ENCODE results near the gene FRMD4A.

Gene FRMD4A

GRCh38 chr10:13759168-13759567 is 571.6 kb downstream of the FRMD4A start:
- H3K4me1 ChIP-seq (ENCODE audit: low read length), result peaks cover 12% of the 10 kb centered on the region
- H3K4me3 ChIP-seq (ENCODE audit: low read length), result no peak overlapping the region
- no peaks in the 10 kb centered on the region for H3K79me2 ChIP-seq (ENCODE audit: low read length)
- H4K20me1 ChIP-seq (ENCODE audit: insufficient read depth, low read length), result no peaks in the 10 kb centered on the region
- no peaks in the 10 kb centered on the region for H3K36me3 ChIP-seq (replicated peaks; ENCODE audit: insufficient read depth, low read length)
- H3K9me2 ChIP-seq (replicated peaks; ENCODE audit: insufficient read depth, low read length), result no peaks in the 10 kb centered on the region
- H3K9me3 ChIP-seq (replicated peaks; ENCODE audit: insufficient read depth, low read length), result no peaks in the 10 kb centered on the region
- H3K9ac ChIP-seq (ENCODE audit: low read length), result no peak overlapping the region
- H3K4me2 ChIP-seq (ENCODE audit: low read depth, low read length), result no peak overlapping the region
- peaks cover 9% of the 10 kb centered on the region; the same call in 1 of the 2 replicates for H3F3A ChIP-seq (ENCODE audit: insufficient read depth, low read length)
- H2AFZ ChIP-seq (ENCODE audit: low read length), result no peak overlapping the region
- no peaks in the 10 kb centered on the region for H3K27me3 ChIP-seq (replicated peaks; ENCODE audit: insufficient read depth, low read length)
- H3K27ac ChIP-seq (ENCODE audit: low read length), result no peak overlapping the region
- no peak for DNase-seq
- no peak for TF ChIP-seq EZH2 (optimal IDR thresholded peaks at IDR 0.05; ENCODE audit: low read depth, low read length)
- TF ChIP-seq EZH2phosphoT487 (IDR thresholded peaks at IDR 0.05; ENCODE audit: low read length), result no peak
- TF ChIP-seq, protein P1, sequence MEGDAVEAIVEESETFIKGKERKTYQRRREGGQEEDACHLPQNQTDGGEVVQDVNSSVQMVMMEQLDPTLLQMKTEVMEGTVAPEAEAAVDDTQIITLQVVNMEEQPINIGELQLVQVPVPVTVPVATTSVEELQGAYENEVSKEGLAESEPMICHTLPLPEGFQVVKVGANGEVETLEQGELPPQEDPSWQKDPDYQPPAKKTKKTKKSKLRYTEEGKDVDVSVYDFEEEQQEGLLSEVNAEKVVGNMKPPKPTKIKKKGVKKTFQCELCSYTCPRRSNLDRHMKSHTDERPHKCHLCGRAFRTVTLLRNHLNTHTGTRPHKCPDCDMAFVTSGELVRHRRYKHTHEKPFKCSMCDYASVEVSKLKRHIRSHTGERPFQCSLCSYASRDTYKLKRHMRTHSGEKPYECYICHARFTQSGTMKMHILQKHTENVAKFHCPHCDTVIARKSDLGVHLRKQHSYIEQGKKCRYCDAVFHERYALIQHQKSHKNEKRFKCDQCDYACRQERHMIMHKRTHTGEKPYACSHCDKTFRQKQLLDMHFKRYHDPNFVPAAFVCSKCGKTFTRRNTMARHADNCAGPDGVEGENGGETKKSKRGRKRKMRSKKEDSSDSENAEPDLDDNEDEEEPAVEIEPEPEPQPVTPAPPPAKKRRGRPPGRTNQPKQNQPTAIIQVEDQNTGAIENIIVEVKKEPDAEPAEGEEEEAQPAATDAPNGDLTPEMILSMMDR (IDR thresholded peaks at IDR 0.05; ENCODE audit: low read length), result no peak

GRCh38 chr10:13758756-13759155 is 572.0 kb downstream of the FRMD4A start:
- H3F3A ChIP-seq (ENCODE audit: insufficient read depth, low read length), result peaks cover 9% of the 10 kb centered on the region; the same call in 1 of the 2 replicates
- H3K9me3 ChIP-seq (replicated peaks; ENCODE audit: insufficient read depth, low read length), result no peaks in the 10 kb centered on the region
- H3K36me3 ChIP-seq (replicated peaks; ENCODE audit: insufficient read depth, low read length), result no peaks in the 10 kb centered on the region
- no peak overlapping the region for H3K9ac ChIP-seq (ENCODE audit: low read length)
- H3K4me1 ChIP-seq (ENCODE audit: low read length), result peaks cover 12% of the 10 kb centered on the region
- H3K27ac ChIP-seq (ENCODE audit: low read length), result no peak overlapping the region
- H3K79me2 ChIP-seq (ENCODE audit: low read length), result no peaks in the 10 kb centered on the region
- no peak for DNase-seq
- TF ChIP-seq, protein P1 (IDR thresholded peaks at IDR 0.05; ENCODE audit: low read length), result no peak
- TF ChIP-seq EZH2 (optimal IDR thresholded peaks at IDR 0.05; ENCODE audit: low read depth, low read length) (no peak), EZH2phosphoT487 (IDR thresholded peaks at IDR 0.05; ENCODE audit: low read length) (no peak)
- H3K27me3 ChIP-seq (replicated peaks; ENCODE audit: insufficient read depth, low read length), result no peaks in the 10 kb centered on the region
- no peak overlapping the region for H3K4me2 ChIP-seq (ENCODE audit: low read depth, low read length)
- H3K4me3 ChIP-seq (ENCODE audit: low read length), result no peak overlapping the region
- H4K20me1 ChIP-seq (ENCODE audit: insufficient read depth, low read length), result no peaks in the 10 kb centered on the region
- no peaks in the 10 kb centered on the region for H3K9me2 ChIP-seq (replicated peaks; ENCODE audit: insufficient read depth, low read length)
- H2AFZ ChIP-seq (ENCODE audit: low read length), result no peak overlapping the region

DNA sequence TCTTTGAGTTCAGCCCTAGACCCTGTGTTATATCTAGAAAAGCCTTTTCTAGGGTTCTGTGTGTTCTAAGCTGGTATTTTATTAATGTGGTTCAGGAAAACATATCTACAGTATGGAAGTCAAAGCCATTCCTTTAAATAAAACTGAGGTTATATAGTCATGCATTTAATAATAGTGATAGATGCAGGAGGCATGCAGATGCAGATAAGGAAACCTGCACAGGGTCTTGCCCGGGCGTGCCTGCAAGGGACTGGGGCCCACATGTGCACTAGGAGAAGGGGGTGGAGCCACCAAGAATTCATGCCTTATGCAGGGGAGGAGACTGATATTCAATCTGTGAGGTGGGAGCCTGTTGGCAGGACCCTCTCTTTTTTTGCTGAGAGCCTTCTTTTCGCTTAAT is 572.4 kb downstream of the FRMD4A start:
- DNase-seq, result no peak
- Histone ChIP-seq H2AFZ (ENCODE audit: low read length) (no peak overlapping the region), H3K9me2 (replicated peaks; ENCODE audit: insufficient read depth, low read length) (no peaks in the 10 kb centered on the region), H3K79me2 (ENCODE audit: low read length) (no peaks in the 10 kb centered on the region), H3K9me3 (replicated peaks; ENCODE audit: insufficient read depth, low read length) (no peaks in the 10 kb centered on the region), H3K36me3 (replicated peaks; ENCODE audit: insufficient read depth, low read length) (no peaks in the 10 kb centered on the region), H3K4me3 (ENCODE audit: low read length) (no peak overlapping the region), H3K27me3 (replicated peaks; ENCODE audit: insufficient read depth, low read length) (no peaks in the 10 kb centered on the region), H3F3A (ENCODE audit: insufficient read depth, low read length) (peaks cover 9% of the 10 kb centered on the region; the same call in 1 of the 2 replicates), H3K27ac (ENCODE audit: low read length) (no peak overlapping the region), H3K9ac (ENCODE audit: low read length) (no peak overlapping the region), H3K4me2 (ENCODE audit: low read depth, low read length) (no peak overlapping the region), H4K20me1 (ENCODE audit: insufficient read depth, low read length) (no peaks in the 10 kb centered on the region), H3K4me1 (ENCODE audit: low read length) (peaks cover 12% of the 10 kb centered on the region)
- TF ChIP-seq EZH2 (optimal IDR thresholded peaks at IDR 0.05; ENCODE audit: low read depth, low read length) (no peak), EZH2phosphoT487 (IDR thresholded peaks at IDR 0.05; ENCODE audit: low read length) (no peak)
- TF ChIP-seq, protein P1 (IDR thresholded peaks at IDR 0.05; ENCODE audit: low read length), result no peak

Measured in MM.1S (cell line).